ENCODE data around the gene CTNNA3.

Gene CTNNA3

DNA sequence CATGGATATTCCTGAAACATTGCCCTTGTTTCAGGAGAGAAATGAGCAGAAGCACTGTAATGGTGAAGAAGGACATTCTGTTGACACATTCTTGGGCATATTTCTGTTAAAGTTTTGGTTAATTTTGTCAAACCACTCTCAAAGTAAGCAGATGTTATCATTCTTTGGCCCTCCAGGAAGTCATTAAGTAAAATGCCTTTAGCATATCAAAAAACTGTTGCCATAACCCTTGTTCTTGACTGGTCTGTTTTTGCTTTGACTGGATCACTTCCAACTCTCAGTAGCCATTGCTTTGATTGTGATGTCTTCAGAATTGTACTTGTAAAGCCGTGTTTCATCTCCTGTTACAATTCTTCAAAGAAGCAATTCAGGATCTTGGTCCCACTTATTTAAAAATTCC lies 1174.5 kb downstream of the CTNNA3 start:
- TF ChIP-seq, protein P1, sequence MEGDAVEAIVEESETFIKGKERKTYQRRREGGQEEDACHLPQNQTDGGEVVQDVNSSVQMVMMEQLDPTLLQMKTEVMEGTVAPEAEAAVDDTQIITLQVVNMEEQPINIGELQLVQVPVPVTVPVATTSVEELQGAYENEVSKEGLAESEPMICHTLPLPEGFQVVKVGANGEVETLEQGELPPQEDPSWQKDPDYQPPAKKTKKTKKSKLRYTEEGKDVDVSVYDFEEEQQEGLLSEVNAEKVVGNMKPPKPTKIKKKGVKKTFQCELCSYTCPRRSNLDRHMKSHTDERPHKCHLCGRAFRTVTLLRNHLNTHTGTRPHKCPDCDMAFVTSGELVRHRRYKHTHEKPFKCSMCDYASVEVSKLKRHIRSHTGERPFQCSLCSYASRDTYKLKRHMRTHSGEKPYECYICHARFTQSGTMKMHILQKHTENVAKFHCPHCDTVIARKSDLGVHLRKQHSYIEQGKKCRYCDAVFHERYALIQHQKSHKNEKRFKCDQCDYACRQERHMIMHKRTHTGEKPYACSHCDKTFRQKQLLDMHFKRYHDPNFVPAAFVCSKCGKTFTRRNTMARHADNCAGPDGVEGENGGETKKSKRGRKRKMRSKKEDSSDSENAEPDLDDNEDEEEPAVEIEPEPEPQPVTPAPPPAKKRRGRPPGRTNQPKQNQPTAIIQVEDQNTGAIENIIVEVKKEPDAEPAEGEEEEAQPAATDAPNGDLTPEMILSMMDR (conservative IDR thresholded peaks at IDR 0.05; ENCODE audit: low read length): no peak
- DNase-seq (ENCODE audit: low read depth): no peak
- no peak overlapping the region for H3K4me3 ChIP-seq (ENCODE audit: low read length)

DNA sequence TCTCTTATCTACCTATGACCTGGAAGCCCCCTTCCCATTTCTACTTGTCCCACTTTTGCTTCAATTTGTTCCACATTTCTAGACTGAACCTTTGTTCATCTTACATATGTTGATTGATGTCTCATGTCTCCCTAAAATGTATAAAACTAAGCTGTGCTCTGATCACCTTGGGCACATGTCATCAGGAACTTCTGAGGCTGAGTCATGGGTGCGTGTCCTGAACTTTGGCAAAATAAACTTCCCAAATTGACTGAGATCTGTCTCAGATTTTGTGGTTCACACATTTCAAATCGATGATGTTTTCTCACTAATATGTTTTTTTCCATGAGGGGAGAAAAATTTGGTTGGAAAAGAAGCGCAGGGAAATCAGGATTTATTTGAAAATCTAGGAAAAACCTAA lies 1176.4 kb downstream of the CTNNA3 start:
- DNase-seq (ENCODE audit: low read depth): no peak
- TF ChIP-seq, protein P1 (conservative IDR thresholded peaks at IDR 0.05; ENCODE audit: low read length): no peak
- no peak overlapping the region for H3K4me3 ChIP-seq (ENCODE audit: low read length)

DNA sequence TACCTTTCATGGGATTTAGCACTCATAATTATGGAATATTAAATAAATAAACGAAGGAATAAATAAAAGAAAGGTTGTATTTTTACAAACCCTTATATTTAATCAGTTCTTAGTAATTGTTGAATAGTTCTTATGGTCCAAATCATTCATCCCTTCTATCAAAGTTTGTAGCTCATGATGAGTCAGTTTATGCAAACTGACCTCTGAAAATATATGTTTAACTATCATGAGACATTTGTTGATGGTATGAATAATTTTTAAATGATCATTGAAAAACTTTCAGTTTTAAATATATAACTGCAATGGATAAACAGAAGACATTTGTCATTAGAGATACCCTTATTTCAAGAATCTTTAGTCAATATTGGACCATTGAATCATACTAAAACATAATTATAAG lies 1181.3 kb downstream of the CTNNA3 start:
- no peak for DNase-seq (ENCODE audit: low read depth)
- TF ChIP-seq, protein P1 (conservative IDR thresholded peaks at IDR 0.05; ENCODE audit: low read length): no peak
- no peak overlapping the region for H3K4me3 ChIP-seq (ENCODE audit: low read length)

DNA sequence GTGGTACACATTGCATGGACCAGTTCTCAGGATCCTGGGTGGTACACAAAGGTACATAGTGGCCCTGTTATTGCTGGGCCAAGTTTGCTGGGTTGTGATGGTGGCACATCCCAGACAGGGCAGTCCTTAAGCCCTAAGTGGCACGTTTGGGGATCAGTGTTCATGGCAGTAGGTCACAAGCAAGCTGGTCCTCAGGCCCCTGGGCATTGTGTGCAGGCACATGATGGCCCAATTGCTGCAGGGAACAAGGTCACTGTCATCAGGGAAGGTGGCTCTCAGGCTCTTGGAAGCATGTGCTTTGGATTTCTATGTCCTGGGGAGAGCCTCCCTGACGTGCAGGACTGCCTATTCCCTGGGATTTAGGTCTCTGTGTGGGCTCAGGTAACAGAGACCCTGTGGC lies 1182.5 kb downstream of the CTNNA3 start:
- H3K4me3 ChIP-seq (ENCODE audit: low read length): no peak overlapping the region
- TF ChIP-seq, protein P1 (conservative IDR thresholded peaks at IDR 0.05; ENCODE audit: low read length): no peak
- no peak for DNase-seq (ENCODE audit: low read depth)

DNA sequence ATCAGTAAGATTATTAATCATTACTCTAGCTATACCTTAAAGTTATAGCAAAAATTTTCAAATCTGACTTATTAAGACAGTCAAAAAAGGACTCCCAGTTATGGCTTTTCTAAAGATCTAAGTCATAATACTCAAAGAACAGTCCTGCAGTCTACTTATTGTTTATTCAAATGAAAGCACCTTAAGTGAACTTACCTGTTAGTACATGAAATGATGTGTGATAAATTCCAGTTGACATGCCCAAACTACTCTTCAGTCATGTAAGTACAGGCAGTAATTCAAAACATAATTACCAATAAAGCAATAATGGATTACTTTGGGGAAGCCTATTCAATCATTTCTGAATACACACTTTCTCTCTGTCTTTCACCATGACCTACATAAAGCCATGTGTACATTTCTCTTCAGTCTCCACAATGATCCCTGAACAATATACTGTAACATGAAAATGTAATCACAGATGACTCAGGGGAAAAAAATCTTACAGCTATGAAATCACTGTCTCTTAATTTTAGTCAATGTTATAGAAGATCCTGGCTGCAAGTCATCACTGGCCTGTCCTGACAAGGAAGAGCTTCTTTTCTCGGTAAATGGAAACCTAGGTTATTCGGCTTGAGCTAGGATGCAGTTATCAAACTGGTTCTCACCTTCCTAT lies 1190.9 kb downstream of the CTNNA3 start:
- TF ChIP-seq, protein P1 (conservative IDR thresholded peaks at IDR 0.05; ENCODE audit: low read length): no peak
- H3K4me3 ChIP-seq (ENCODE audit: low read length): no peak overlapping the region
- no peak for DNase-seq (ENCODE audit: low read depth)

DNA sequence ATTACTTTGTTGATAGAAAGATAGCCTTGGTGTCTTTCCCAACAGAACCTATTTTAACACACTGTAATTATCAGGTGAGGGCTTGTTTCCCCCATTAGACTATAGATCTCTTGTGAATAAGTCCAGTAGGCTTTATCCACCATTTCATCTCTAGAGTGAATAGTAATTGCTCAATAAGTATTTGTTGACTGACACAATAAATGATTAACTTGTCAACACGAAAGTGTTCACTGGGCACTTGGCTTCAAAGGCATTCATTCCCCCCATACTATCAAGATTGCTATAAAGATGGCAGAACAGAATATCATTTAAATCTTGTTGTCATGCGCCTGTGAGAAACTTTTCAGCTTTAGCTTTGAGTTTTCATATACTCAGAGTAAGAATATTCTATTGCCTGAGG lies 1194.6 kb downstream of the CTNNA3 start:
- TF ChIP-seq, protein P1 (conservative IDR thresholded peaks at IDR 0.05; ENCODE audit: low read length): no peak
- no peak overlapping the region for H3K4me3 ChIP-seq (ENCODE audit: low read length)
- DNase-seq (ENCODE audit: low read depth): no peak

DNA sequence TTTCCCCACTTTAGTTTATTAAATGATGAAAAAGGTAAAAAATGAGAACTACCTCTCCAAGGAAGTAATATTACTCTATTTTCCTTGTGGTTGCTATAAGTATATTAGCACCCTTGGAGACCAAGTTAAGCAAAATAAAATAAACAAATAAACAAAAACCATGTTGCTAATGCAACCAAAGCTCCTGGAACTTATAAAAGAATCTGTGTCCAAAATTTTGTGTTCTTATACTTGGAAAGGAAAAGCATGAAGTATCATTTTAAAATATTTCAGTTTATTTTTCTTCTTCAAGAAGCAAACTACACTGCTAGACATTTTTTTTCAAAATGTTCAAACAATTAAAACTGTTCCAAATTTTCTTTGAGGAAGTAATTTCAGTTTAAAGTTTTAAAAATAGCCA lies 1212.0 kb downstream of the CTNNA3 start:
- H3K4me3 ChIP-seq (ENCODE audit: low read length): no peak overlapping the region
- TF ChIP-seq, protein P1 (conservative IDR thresholded peaks at IDR 0.05; ENCODE audit: low read length): no peak
- DNase-seq (ENCODE audit: low read depth): no peak
